ENCODE measurements around the gene ARID1B.

ARID1B gene

GRCh38 chr6:157207521-157208076, 430.4 kb downstream of the ARID1B start:
- no peak for DNase-seq (ENCODE audit: low read depth)

GRCh38 chr6:157209865-157210530, 432.8 kb downstream of the ARID1B start:
- DNase-seq (ENCODE audit: low read depth): no peak
- TF ChIP-seq CTCF (IDR thresholded peaks at IDR 0.05; ENCODE audit: control insufficient read depth, insufficient read depth, low read depth, low read length, missing control alignments): no peak
- H3K4me3 ChIP-seq (ENCODE audit: control insufficient read depth, low read depth, low read length): no peak overlapping the region

More at GRCh38 chr6:157207521-157208076, 430.4 kb downstream of the ARID1B start:
- no peak for TF ChIP-seq CTCF (IDR thresholded peaks at IDR 0.05; ENCODE audit: control insufficient read depth, insufficient read depth, low read depth, low read length, missing control alignments)
- no peak overlapping the region for H3K4me3 ChIP-seq (ENCODE audit: control insufficient read depth, low read depth, low read length)

GRCh38 chr6:157210954-157211353, 433.8 kb downstream of the ARID1B start:
- H3K4me3 ChIP-seq (ENCODE audit: control insufficient read depth, low read depth, low read length): no peak overlapping the region
- TF ChIP-seq CTCF (IDR thresholded peaks at IDR 0.05; ENCODE audit: control insufficient read depth, insufficient read depth, low read depth, low read length, missing control alignments): no peak
- DNase-seq (ENCODE audit: low read depth): no peak

GRCh38 chr6:157211603-157212455, 434.7 kb downstream of the ARID1B start:
- H3K4me3 ChIP-seq (ENCODE audit: control insufficient read depth, low read depth, low read length): no peak overlapping the region
- no peak for DNase-seq (ENCODE audit: low read depth)
- no peak for TF ChIP-seq CTCF (IDR thresholded peaks at IDR 0.05; ENCODE audit: control insufficient read depth, insufficient read depth, low read depth, low read length, missing control alignments)

GRCh38 chr6:157213426-157213825, 436.2 kb downstream of the ARID1B start:
- H3K4me3 ChIP-seq (ENCODE audit: control insufficient read depth, low read depth, low read length): no peak overlapping the region
- no peak for TF ChIP-seq CTCF (IDR thresholded peaks at IDR 0.05; ENCODE audit: control insufficient read depth, insufficient read depth, low read depth, low read length, missing control alignments)
- no peak for DNase-seq (ENCODE audit: low read depth)

- TF ChIP-seq CTCF (IDR thresholded peaks at IDR 0.05; ENCODE audit: control insufficient read depth, insufficient read depth, low read depth, low read length, missing control alignments): no peak
- H3K4me3 ChIP-seq (ENCODE audit: control insufficient read depth, low read depth, low read length): no peak overlapping the region
- DNase-seq (ENCODE audit: low read depth): no peak
Measured at GRCh38 chr6:157213907-157214565, 436.9 kb downstream of the ARID1B start.
